Vagina (tissue), 2 donors: Measurements from ENCODE around the gene PRTN3.

Source experiments
- POLR2A ChIP-seq, 2 donors: fragments of 450-650 bp; IDR thresholded peaks; one replicate each; pipeline ENCODE4 v1.6.1; 2017; ENCODE audit warnings: antibody characterized with exemption in 2 of 2, mild to moderate bottlenecking in 2 of 2, moderate library complexity in 2 of 2
- POLR2AphosphoS5 ChIP-seq, 2 donors: sonication (generic); formaldehyde crosslinking; IDR thresholded peaks; one replicate each; pipeline ENCODE4 v1.9.0; 2017; ENCODE audit warnings: antibody characterized with exemption in 2 of 2, mild to moderate bottlenecking in 2 of 2, low read depth in 1 of 2; ENCODE audit not compliant: insufficient read depth in 1 of 2
- TF ChIP-seq, protein P1 (sequence below), 3 experiments: fragments of 450-650 bp in 2 of 3; fragments of 200-600 bp in 1 of 3; sonication (generic) in 1 of 3; IDR thresholded peaks; one replicate each; pipeline ENCODE4 v1.5.1; 2017 to 2019; ENCODE audit warnings: antibody characterized with exemption in 3 of 3, mild to moderate bottlenecking in 2 of 3, moderate library complexity in 2 of 3

DNA sequence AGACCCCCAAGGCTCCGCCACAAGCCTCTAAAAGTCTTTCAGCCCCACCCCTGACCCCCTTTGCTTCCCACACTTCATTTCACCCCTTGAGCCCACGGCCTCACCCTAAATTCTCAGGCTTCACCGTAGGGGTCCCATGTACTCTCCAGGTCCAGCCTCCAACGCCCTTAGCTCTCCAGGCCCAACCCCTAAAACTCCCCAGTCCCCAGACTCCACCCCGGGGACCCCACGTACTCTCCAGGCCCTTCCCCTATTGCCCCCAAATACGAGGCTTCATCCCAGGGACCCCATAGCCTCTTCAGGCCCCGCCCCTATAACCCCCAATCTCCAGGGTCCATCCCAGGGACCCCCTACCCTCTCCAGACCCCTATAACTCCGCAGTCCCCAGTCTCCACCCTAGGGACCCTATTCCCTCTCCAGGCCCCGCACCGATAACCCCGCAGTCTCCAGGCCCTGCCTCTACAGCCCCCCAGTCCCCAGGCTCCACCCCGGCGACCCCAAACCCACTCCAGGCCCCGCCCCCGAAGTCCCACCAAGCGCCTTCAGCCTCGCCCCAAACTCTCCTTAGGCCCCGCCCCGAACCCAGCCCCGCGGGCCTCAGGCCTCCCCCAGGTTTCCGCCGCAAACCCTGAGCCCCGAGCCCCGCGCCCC, 51.6 kb downstream of the PRTN3 start:
- TF ChIP-seq, protein P1, sequence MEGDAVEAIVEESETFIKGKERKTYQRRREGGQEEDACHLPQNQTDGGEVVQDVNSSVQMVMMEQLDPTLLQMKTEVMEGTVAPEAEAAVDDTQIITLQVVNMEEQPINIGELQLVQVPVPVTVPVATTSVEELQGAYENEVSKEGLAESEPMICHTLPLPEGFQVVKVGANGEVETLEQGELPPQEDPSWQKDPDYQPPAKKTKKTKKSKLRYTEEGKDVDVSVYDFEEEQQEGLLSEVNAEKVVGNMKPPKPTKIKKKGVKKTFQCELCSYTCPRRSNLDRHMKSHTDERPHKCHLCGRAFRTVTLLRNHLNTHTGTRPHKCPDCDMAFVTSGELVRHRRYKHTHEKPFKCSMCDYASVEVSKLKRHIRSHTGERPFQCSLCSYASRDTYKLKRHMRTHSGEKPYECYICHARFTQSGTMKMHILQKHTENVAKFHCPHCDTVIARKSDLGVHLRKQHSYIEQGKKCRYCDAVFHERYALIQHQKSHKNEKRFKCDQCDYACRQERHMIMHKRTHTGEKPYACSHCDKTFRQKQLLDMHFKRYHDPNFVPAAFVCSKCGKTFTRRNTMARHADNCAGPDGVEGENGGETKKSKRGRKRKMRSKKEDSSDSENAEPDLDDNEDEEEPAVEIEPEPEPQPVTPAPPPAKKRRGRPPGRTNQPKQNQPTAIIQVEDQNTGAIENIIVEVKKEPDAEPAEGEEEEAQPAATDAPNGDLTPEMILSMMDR (IDR thresholded peaks at IDR 0.05), result no peak
- TF ChIP-seq POLR2A (IDR thresholded peaks at IDR 0.05) (no peak), POLR2AphosphoS5 (IDR thresholded peaks at IDR 0.05; ENCODE audit: insufficient read depth in 1 of 2, low read depth in 1 of 2) (no peak)
